Activated T-helper 17 cell treated with anti-CD3 and anti-CD28 coated beads, Interleukin-2, amount 50 U/mL, for 72 hours (primary cell): ENCODE data around the gene SECTM1. TPM values are rescaled to one million over a fixed set of nuclear protein-coding genes. Genes with fewer than 3 reads are reported as not detected.

Experiments
- ATAC-seq: fragments of 150-1000 bp; cut with Tn5 transposase; replicated peaks from 2 replicates; pipeline ENCODE4 v1.10.0; 2021; ENCODE audit warnings: mild to moderate bottlenecking, moderate library complexity
- H3K27ac Mint-ChIP-seq: one replicate; pipeline ENCODE4 v1.8.0; 2022; ENCODE audit warnings: mixed read lengths
- H3K27me3 Mint-ChIP-seq: one replicate; pipeline ENCODE4 v1.8.0; 2022; ENCODE audit warnings: mixed read lengths
- H3K36me3 Mint-ChIP-seq: one replicate; pipeline ENCODE4 v1.8.0; 2022; ENCODE audit warnings: low read depth, mild to moderate bottlenecking, mixed read lengths
- H3K4me1 Mint-ChIP-seq: one replicate; pipeline ENCODE4 v1.8.0; 2022; ENCODE audit warnings: mixed read lengths
- H3K4me3 Mint-ChIP-seq: one replicate; pipeline ENCODE4 v1.8.0; 2022; ENCODE audit warnings: mild to moderate bottlenecking, mixed read lengths
- H3K9me3 Mint-ChIP-seq: one replicate; pipeline ENCODE4 v1.8.0; 2022; ENCODE audit warnings: mixed read lengths
- total RNA-seq, 2 donors: library from RNA; stranded (reverse); gene quantifications; one replicate each; pipeline ENCODE4 v1.2.3, GENCODE V29; 2022

The SECTM1 gene
- total RNA-seq, 2 donors from 2014 or later = 16.4 to 22.3 TPM

DNA sequence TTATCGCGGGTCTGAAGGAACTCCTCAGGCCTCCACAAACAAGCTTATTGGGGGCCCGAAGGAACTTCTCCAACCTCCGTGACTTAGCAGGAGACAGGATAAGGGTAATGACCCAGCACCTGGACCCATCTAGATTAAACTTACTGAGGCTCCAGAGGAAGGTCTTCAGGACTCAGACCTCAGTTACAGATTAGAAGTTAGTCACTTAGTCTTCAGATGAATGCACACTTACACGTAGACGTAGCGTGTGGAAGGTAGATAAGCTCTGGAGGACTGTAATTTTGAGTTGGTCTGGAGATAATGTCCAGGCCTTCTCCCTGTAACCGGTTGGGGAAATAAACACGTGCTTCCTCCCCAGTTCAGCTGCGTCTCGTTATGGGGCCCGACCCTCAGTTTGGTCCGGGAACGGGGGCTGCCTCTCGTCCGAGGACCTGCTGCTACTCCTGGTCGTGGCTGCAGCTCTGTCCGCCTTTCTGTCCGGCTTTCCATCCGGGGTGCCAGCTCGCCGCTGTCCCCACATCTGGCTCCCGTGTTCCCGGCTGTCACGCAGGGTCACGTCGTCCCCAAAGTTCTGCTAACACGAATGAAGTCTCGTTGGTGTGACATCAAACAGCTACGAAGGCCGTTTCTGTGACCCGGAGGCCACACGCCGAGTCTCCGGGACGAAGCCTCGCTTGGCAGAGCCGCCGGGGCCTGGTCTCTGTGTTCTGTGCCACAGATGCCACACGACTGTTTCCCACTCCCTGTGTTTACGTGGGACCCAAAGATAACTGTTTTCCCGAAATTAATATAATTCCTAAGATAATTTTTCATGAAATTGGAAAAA lies 11.8 kb upstream of the SECTM1 start:
- Mint-ChIP-seq H3K4me1 (peaks cover 5% of the 10 kb centered on the region), H3K36me3 (no peaks in the 10 kb centered on the region), H3K4me3 (no peak overlapping the region), H3K27me3 (peaks cover 12% of the 10 kb centered on the region), H3K27ac (no peak overlapping the region), H3K9me3 (no peaks in the 10 kb centered on the region)
- ATAC-seq = no peak

DNA sequence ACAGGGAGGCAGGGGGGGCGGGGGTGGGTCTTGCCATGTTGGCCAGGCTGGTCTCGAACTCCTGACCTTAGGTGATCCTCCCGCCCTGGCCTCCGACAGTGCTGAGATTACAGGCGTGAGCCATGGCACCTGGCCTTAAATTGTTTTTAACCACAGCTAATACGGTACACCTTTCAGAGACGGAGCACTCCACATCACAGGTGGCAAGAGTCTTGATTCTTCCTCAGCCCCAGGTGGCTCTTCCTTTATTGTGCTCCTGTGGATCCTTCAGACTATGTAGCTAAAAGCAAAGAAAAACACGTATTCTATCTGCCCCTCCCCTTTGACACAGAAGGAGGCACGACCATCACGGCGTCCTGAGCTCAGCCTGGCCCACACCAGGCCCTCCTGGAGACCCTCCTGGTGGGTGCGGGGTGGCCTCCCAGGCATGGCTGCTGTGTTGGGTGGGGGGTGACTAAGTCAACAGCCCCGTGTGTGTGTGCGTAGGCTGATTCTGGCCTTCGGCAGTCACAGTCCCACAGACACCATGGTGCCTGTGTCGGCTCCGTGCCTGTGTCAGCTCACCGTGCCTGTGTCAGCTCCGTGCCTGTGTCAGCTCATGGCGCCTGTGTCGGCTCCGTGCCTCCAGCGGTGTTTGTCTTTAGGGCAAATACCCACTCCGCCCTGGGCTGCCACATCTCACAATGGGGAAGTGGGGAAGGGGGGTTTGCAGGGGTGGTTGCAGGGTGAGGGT lies 10.8 kb upstream of the SECTM1 start:
- Mint-ChIP-seq H3K27me3 (peaks cover 9% of the 10 kb centered on the region), H3K4me1 (peaks cover 5% of the 10 kb centered on the region), H3K4me3 (no peak overlapping the region), H3K36me3 (no peaks in the 10 kb centered on the region), H3K9me3 (no peaks in the 10 kb centered on the region), H3K27ac (no peak overlapping the region)
- ATAC-seq = no peak

DNA sequence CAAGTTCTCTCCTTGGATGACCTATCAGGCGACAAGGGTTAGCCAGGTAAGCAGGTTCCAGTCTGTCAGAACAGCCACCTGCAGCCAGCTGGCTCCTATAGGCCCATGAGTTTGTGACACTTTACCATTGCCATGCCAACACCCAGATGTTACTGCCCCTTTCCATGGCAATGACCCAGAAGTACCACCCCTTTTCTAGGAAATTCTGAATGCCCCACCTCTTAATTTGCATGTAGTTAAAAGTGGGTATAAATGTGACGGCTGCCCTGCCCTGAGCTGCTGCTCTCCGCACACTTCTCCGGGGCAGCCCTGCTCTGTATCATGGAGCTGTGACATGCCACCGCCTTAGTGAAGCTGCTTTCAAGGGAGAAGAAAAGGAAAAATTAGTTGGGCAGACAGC lies 10.0 kb upstream of the SECTM1 start:
- no peak for ATAC-seq

DNA sequence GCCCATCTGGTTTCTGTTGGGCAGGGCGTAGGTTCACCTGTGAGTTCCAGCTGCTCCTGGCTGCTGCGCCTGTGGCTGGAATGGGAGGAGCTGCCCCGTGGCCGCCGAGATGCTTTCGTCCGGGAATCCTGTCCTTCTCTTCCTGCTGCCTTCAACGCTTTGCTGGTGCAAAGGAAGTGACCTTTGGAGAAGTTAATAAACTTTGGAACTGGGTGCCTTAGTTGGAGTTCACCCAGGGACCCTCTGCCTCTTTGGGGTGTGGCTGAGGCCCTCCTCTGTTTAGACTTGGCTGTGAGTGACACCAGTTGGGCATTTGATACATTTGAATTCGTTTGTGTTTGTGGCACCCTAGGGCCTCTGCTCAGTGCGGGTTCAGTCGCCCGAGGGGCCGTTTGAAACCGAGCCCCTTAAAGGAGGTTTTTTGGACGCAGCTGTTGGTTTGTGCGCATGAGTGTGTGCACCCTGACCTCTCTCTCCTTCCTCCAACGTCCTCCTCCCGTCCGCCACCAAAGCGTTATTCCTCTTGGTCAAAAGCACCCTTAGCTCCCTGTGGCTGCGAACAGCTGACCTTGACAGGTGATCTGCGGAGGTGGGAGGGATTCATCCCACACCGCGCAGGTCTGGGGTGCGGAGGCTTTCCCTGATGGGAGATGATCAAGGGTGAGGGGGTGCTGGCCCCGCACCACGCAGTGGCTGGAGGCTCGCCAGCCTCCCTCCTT lies 9.0 kb upstream of the SECTM1 start:
- no peak overlapping the region for H3K27ac Mint-ChIP-seq
- no peak for ATAC-seq
- peaks cover 5% of the 10 kb centered on the region for H3K4me1 Mint-ChIP-seq
- H3K27me3 Mint-ChIP-seq = peaks cover 3% of the 10 kb centered on the region
- H3K4me3 Mint-ChIP-seq = no peak overlapping the region
- H3K36me3 Mint-ChIP-seq = no peaks in the 10 kb centered on the region
- no peaks in the 10 kb centered on the region for H3K9me3 Mint-ChIP-seq

More for the DNA sequence above, 10.0 kb upstream of the SECTM1 start:
- Mint-ChIP-seq H3K27me3 (peaks cover 5% of the 10 kb centered on the region), H3K4me1 (peaks cover 5% of the 10 kb centered on the region), H3K4me3 (no peak overlapping the region), H3K36me3 (no peaks in the 10 kb centered on the region), H3K27ac (no peak overlapping the region), H3K9me3 (no peaks in the 10 kb centered on the region)

DNA sequence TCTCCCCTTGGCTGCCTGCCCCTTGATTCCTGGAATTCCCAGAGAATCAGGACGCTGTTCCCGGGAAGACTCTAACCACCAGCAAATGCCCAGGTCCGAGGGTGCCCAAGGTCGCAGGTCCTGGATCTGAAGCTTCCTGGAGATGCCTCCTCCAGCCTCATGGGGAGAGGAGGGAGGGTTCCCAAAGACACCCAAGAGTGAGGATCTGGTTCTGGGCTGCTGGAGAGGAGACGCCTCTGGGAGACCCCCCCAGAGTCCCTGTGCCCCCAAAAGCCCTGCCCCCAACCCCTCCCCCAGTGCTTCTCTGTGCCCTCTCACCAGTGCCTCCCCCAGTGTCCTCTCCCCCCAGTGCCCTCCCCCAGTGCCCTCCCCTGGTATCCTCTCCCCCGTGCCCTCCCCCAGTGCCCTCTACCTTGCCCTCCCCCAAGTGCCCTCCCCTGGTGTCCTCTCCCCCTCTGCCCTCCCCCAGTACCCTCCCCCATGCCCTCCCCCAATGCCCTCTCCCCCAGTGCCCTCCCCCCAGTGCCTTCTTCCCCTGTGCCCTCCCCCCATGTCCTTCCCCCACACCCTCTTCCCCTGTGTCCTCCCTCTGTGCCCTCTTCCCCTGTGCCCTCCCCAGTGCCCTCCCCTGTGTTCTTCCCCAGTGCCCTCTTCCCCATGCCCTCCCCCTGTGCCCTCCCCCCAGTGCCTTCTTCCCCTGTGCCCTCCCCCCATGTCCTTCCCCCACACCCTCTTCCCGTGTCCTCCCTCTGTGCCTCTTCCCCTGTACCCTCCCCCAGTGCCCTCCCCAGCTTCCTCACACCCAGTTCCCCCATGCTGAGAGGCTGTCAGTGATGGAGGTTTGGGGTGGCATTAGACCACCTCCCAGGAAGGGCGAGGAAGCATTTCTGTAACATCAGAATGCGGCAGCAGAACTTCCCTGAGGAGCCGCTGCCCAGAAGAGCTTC lies 6.3 kb upstream of the SECTM1 start:
- Mint-ChIP-seq H3K36me3 (no peaks in the 10 kb centered on the region), H3K27me3 (no peaks in the 10 kb centered on the region), H3K27ac (peak overlapping the region; percentile 60), H3K4me3 (peak overlapping the region; percentile 42), H3K4me1 (peaks cover 10% of the 10 kb centered on the region), H3K9me3 (no peaks in the 10 kb centered on the region)
- no peak for ATAC-seq

DNA sequence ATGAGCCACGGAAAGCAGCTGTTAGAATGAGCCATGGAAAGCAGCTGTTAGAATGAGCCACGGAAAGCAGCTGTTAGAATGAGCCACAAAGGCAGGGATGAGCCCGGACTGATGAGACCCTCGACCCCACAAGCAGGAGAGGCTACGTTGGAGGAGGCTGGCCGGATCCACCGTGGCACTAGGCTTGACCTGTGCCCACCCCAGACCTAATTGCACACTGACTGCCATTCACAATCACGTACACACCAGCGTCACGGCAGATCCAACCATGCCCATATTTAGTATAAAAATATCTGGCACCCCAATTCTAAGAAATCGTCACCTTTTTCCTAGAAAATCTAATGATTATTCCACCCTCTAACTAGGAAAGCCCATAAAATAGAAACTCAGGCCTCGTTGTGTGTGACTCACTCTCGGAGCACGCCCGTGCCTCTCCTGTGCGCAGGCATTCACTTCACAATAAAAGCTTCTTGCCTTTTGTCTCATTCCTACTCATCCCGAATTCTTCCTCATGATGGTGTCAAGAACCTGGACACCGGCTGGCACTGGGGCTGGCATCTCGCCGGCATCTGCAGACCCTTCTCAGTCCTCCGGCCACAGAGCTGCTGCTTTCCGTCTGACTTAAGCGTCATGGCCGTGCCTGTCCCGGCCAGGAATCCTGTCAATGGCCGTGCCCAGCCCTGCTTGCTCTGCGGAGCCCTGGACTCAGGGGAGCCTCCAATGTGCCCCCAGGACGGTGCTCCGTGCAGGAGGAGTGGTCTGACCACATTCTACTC lies 5.5 kb upstream of the SECTM1 start:
- ATAC-seq = peak; percentile 68
- Mint-ChIP-seq H3K36me3 (no peaks in the 10 kb centered on the region), H3K9me3 (no peaks in the 10 kb centered on the region), H3K27me3 (no peaks in the 10 kb centered on the region), H3K27ac (peak overlapping the region; percentile 60), H3K4me3 (peak overlapping the region; percentile 42), H3K4me1 (peaks cover 13% of the 10 kb centered on the region)

DNA sequence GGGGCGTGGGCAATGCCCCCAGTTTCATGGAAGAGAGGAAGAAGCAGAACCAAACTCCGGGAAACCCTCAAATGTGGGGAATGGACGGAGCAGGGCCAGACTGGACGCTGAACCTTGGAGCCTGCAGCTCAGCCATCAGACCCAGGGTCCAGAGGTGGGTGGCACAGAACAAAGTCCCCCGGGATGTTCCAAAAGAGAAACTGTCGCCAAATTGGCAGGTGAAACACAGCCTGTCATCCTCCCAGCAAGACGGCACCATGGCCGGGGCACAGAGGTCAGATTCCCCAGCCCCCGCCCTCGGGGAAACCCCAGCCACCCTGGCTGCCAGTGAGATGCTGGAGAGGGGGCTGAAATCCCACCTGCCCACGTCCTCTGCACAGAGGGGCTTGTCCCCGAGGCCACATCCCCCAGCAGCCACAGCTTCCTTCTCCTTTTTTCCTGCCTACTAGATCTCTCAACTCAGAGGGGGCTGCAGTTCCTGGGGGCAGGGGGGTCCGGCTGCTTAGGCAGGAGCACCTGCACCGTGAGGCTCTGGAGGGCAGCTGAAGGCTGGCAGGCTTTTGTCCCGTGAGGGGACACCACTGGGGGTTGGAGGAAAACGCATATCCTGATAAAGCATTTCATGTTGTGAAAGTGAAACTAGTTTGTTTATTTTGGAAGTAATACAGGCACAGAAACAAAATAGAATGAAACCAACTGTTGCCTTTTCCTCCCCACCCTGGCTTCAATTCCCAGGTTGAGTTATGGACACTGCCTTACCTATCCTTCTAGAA lies 1.2 kb upstream of the SECTM1 start:
- Mint-ChIP-seq H3K27me3 (peaks cover 3% of the 10 kb centered on the region), H3K27ac (peak overlapping the region; percentile 87), H3K4me1 (peaks cover 18% of the 10 kb centered on the region), H3K36me3 (no peaks in the 10 kb centered on the region), H3K4me3 (peak overlapping the region; percentile 88), H3K9me3 (no peaks in the 10 kb centered on the region)
- ATAC-seq = no peak

DNA sequence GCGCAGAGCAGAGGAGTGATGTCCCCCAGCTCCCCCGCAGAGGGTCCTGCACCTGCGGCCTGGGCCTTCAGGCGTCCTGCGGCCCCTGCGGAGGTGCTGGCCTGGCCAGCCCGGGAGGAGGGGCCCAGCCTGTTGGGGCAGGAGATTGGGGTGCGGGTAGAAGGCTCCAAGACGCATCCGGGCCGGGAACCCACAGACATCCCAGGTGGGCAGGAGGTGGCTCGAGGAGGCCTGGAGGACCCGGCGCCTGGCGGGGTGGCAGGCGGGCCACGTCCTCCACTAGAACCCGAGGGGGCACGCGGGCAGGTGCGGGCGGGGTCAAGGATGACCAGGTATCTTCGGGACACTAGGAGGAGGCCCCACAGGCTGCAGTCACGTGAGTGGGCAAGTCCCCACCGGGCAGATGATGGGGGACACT lies 647 bp upstream of the SECTM1 start:
- H3K27ac Mint-ChIP-seq = no peak overlapping the region
- peaks cover 3% of the 10 kb centered on the region for H3K27me3 Mint-ChIP-seq
- no peaks in the 10 kb centered on the region for H3K36me3 Mint-ChIP-seq
- peak overlapping the region; percentile 88 for H3K4me3 Mint-ChIP-seq
- ATAC-seq = no peak
- H3K4me1 Mint-ChIP-seq = peaks cover 18% of the 10 kb centered on the region
- H3K9me3 Mint-ChIP-seq = no peaks in the 10 kb centered on the region

DNA sequence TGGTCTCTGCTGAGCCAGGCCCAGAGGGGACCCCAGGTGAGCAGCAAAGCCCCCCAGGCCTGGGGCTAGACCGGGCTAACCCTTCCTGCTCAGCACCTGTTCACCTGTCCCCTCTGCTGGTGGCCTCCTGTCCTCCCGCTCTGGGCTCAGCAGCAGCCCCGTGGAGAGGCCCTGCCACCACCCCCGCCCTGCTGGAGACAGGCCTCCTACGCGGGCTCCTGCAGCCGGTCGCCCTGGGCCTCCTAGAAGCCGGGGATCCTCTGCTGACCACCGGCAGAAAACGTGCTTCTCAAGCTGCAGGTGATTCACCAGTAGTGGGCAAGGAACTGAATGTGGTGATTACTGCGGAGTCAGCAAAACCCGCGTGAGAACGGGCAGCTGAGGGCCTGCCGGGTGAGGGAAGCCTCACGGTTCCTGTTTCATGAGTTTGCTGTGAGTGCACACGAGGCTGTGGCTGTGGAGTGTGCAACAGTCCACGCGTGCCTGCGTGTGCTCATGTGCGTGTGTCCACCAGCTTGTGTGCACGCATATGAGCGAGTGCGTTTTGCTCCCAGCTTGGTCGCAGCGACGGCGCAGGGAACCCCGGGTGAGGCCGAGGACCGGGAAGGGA lies 792 bp downstream of the SECTM1 start:
- H3K4me3 Mint-ChIP-seq = peak overlapping the region; percentile 88
- peaks cover 18% of the 10 kb centered on the region for H3K4me1 Mint-ChIP-seq
- peak; percentile 64 for ATAC-seq
- H3K27me3 Mint-ChIP-seq = peaks cover 3% of the 10 kb centered on the region
- no peaks in the 10 kb centered on the region for H3K36me3 Mint-ChIP-seq
- H3K27ac Mint-ChIP-seq = peak overlapping the region; percentile 41
- no peaks in the 10 kb centered on the region for H3K9me3 Mint-ChIP-seq

DNA sequence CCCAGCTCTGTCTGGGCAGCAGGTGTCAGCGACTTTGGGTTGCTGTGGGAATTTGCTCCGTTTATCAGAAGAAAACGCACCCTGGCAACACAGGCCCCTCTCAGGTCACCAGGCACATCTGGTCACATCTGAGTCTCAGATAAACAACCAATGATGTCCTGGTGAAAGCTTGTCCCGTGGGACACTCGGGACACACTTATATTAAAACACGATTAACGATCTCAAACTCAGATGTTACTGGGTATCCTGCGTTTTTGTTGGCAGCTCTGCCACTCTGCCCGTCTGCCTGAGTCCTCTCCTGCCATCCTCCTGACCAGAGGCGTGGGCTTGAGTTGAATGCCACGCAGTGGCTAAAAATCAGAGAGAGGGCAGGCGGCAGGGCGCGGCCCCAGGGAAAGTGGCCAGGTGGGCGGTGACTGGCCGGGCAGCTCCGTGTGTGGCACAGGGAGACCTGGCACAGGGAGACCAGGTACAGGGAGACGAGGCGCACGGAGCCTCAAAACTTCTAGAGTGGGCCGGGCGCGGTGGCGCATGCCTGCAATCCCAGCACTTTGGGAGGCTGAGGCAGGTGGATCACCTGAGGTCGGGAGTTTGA lies 2.1 kb downstream of the SECTM1 start:
- no peak for ATAC-seq
- H3K27me3 Mint-ChIP-seq = peaks cover 3% of the 10 kb centered on the region
- no peaks in the 10 kb centered on the region for H3K9me3 Mint-ChIP-seq
- no peak overlapping the region for H3K27ac Mint-ChIP-seq
- H3K4me1 Mint-ChIP-seq = peaks cover 18% of the 10 kb centered on the region
- H3K36me3 Mint-ChIP-seq = no peaks in the 10 kb centered on the region
- H3K4me3 Mint-ChIP-seq = no peak overlapping the region

DNA sequence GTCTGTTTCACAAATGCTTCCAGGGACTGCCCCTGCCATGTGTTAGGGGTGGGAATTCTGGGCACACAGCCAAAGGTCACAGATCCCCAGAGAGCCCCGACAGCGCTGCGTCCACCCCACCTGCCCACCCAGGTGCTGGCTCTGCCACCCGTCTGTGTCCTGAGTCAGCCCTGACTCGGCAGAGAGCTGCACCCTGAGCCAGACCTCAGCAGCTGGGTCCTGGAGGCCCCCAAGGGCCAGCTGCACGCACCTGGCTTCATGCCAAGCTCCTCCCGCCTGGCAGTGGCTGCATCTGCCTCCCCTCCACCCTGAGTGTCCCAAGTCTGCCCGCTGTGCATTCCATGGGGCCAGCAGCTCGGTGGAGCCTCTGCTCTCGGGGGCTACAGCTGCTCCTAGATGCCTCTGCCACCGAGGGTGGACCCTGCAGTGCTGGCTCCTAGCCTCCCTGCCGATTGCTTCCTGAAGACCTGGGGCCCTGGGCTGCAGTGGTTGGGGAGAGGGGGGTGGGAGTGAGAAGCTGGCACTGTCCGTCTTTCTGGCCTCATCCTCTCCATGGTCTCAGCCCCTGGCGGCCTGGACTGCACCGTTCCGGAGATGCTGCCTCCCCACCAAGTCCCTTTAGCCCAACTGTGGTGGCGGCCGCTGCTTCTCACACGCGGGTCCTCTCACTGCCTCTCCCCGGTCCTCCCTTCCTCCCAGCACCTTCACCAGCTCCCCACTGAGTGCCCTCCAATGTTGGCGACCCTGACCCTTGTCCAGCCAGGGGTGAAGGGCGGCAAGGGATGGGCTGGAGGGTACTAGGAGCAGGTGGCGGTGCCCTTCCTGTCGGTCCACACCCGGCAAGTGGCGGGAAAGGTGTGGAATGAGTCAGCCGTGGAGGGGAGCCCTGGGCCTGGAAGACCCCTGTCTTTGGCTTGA lies 3.0 kb downstream of the SECTM1 start:
- no peak for ATAC-seq
- Mint-ChIP-seq H3K4me3 (no peak overlapping the region), H3K9me3 (no peaks in the 10 kb centered on the region), H3K27me3 (peaks cover 3% of the 10 kb centered on the region), H3K36me3 (peaks cover 5% of the 10 kb centered on the region), H3K4me1 (peaks cover 13% of the 10 kb centered on the region), H3K27ac (no peak overlapping the region)
